ENCODE measurements around the gene CCDC167. TPM values are rescaled to one million over a fixed set of nuclear protein-coding genes. Genes with fewer than 3 reads are reported as not detected.

Gene CCDC167
- total RNA-seq, 1 experiment from 2014 or later, result 27.8 TPM

DNA sequence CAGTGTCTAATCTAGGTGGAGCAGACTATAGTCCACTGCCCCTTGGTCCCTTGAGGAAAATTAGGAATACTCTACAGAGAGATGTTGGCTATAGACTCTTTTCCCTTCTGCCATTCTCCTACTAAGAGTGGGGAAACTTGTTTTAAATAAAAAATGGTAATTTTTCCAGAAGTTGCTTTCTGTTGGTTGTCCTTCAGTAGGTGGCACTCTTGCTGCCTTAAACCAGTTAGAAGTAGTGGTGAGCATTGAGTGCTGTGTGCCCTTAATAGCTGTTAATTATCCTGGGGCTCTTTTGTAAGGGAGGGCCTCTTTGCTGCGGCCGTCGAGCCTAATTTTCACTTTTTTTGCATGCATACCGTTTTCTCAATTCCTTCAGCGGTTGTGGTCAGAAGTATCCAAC is 63.9 kb downstream of the CCDC167 start:
- Histone ChIP-seq H3K27me3 (ENCODE audit: insufficient read depth, low read length) (no peaks in the 10 kb centered on the region), H3K9me2 (ENCODE audit: insufficient read depth) (no peaks in the 10 kb centered on the region), H2AFZ (ENCODE audit: low read depth, low read length, poor library complexity, severe bottlenecking) (no peak overlapping the region), H3K36me3 (ENCODE audit: control insufficient read depth in 1 of 2, insufficient read depth in 2 of 2, low read length in 2 of 2) (peaks cover 2 to 10% of the 10 kb centered on the region in 2 experiments; a peak in 1 of 4 replicates), H3K79me2 (ENCODE audit: insufficient read depth, low read length) (peaks cover 19% of the 10 kb centered on the region), H3K4me3 (replicated peaks in 1 of 2; ENCODE audit: low read depth in 1 of 2, low read length in 2 of 2) (no peak overlapping the region), H3K9ac (ENCODE audit: low read length) (no peak overlapping the region), H3K4me2 (ENCODE audit: low read length) (no peak overlapping the region), H3K27ac (ENCODE audit: low read depth, low read length) (no peak overlapping the region), H4K20me1 (ENCODE audit: insufficient read depth) (no peaks in the 10 kb centered on the region), H3K4me1 (ENCODE audit: control insufficient read depth in 1 of 2, insufficient read depth in 2 of 2, low read length in 2 of 2) (peaks cover 5 to 18% of the 10 kb centered on the region in 2 experiments; a peak in 2 of 4 replicates), H3K9me3 (ENCODE audit: control insufficient read depth in 1 of 2, insufficient read depth in 1 of 2, low read depth in 1 of 2, low read length in 2 of 2) (no peaks in the 10 kb centered on the region)
- TF ChIP-seq RAD21 (IDR thresholded peaks at IDR 0.05; ENCODE audit: low read depth), result peak; percentile 14; the same call in 1 of the 2 replicates
- TF ChIP-seq JUND (IDR thresholded peaks at IDR 0.05), result no peak
- DNase-seq (ENCODE audit: low read depth, low spot score) (no peak), ATAC-seq (no peak)
- ChIA-PET CTCF (no interaction called here), RAD21 (ENCODE audit: low non-redundant PET in 1 of 2, low total read pairs in 2 of 2, uncharacterized antibody in 2 of 2, unreplicated experiment in 2 of 2) (no interaction called here), POLR2A (no interaction called here)
- intact Hi-C loops (cut with micrococcal nuclease), result no loop called here
- no TSS peak for BruUV-seq (replicated peaks)

GRCh38 chr6:37435373-37435772 is 64.3 kb downstream of the CCDC167 start:
- TF ChIP-seq FOSL1 (IDR thresholded peaks at IDR 0.05; ENCODE audit: low read depth) (no peak), SIN3A (IDR thresholded peaks at IDR 0.05; ENCODE audit: low read depth) (no peak), CBX3 (IDR thresholded peaks at IDR 0.05; ENCODE audit: low read depth) (no peak)
- H3K36me3 ChIP-seq (ENCODE audit: control insufficient read depth in 1 of 2, insufficient read depth in 2 of 2, low read length in 2 of 2), result peaks cover 2 to 10% of the 10 kb centered on the region in 2 experiments; a peak in 1 of 4 replicates
- BruUV-seq (replicated peaks), result no TSS peak
- no peak overlapping the region for H3K27ac ChIP-seq (ENCODE audit: low read depth, low read length)
- H4K20me1 ChIP-seq (ENCODE audit: insufficient read depth), result no peaks in the 10 kb centered on the region
- H3K9me3 ChIP-seq (ENCODE audit: control insufficient read depth in 1 of 2, insufficient read depth in 1 of 2, low read depth in 1 of 2, low read length in 2 of 2), result no peaks in the 10 kb centered on the region
- DNase-seq (ENCODE audit: low read depth, low spot score) (no peak), ATAC-seq (no peak)
- H3K4me2 ChIP-seq (ENCODE audit: low read length), result no peak overlapping the region
- peaks cover 19% of the 10 kb centered on the region for H3K79me2 ChIP-seq (ENCODE audit: insufficient read depth, low read length)
- peaks cover 5 to 18% of the 10 kb centered on the region in 2 experiments; a peak in 2 of 4 replicates for H3K4me1 ChIP-seq (ENCODE audit: control insufficient read depth in 1 of 2, insufficient read depth in 2 of 2, low read length in 2 of 2)
- no peak overlapping the region for H2AFZ ChIP-seq (ENCODE audit: low read depth, low read length, poor library complexity, severe bottlenecking)
- no peak overlapping the region for H3K9ac ChIP-seq (ENCODE audit: low read length)
- ChIA-PET POLR2A (no interaction called here), CTCF (no interaction called here), RAD21 (ENCODE audit: low non-redundant PET in 1 of 2, low total read pairs in 2 of 2, uncharacterized antibody in 2 of 2, unreplicated experiment in 2 of 2) (no interaction called here)
- H3K9me2 ChIP-seq (ENCODE audit: insufficient read depth), result no peaks in the 10 kb centered on the region
- H3K4me3 ChIP-seq (replicated peaks in 1 of 2; ENCODE audit: low read depth in 1 of 2, low read length in 2 of 2), result no peak overlapping the region
- H3K27me3 ChIP-seq (ENCODE audit: insufficient read depth, low read length), result no peaks in the 10 kb centered on the region
- intact Hi-C loops (cut with micrococcal nuclease), result no loop called here
